ENCODE data around the gene CAMK1.

Gene CAMK1

DNA sequence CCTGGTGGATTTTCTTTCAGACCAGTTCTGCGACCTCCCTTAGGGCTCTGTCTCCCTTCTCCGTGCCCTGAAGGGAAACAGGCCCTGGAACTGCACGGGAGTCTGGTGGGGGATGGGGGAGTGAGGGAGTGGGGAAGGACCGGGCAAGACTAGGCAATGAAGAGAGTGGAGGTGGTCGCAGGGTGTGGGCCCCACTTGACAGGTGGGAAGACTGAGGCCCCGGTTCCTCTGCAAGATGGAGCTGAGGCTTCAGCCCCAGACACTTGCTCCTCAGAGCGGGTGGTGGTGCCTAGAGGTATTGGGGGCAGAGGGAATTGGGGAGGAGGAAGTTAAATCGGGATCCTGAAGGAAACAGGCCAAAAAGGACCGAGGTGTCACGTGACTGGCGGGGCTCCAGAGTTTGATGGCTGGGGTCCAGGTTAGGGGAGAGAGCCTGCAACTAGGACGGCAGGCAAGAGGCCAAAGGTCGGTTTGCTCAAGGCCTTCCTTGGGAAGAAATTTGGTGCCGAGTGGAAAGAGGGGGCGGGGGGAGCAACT lies 597 bp upstream of the CAMK1 start:
- DNase-seq: no peak

DNA sequence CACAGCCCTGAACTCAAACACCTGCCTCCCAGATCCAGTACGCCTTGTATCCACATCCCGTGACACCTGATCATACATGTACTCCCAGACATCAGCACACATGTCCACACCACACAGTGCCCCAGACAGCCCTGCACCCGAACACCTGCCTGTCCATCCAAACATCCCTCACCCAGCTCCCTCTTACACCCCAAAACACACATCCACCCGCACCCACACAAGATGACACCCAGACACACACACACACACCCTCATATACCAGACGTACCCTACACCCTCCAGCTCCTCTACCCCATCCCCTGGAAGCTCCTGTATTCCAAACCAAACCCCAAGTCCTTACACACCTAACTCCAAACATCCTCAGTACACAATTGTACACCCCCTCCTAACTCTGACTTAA lies 735 bp downstream of the CAMK1 start:
- no peak for DNase-seq

DNA sequence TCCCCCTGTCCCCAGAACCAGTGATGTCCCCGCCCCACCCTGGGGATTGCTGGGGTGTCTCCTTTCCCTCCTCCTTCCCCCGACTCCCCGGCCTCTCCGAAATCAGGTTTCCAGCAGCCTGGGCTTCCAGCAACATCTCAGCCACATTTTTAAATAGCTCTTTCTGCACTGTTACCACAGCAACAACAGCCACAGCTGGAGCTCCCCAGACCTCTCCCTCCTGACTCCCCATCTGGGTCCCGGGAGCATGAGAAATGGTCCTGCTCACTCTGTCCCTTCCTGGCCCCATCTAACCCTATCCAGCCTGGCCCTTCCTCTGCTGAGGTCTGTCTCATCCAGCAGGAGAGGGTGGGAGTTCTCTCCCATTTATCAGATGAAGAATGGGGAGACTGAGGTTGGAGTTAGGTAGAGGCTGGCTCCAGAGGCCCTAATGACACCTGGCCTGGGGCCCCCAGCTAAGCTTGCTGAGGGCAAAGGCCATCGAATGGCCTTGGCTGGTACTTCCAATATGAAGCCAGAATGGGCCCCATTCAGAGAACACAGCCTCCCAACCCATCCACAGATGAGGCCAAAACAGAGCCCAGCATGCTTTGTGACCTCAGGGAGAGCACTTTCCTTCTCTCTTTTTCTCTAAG lies 1.5 kb downstream of the CAMK1 start:
- DNase-seq: no peak

DNA sequence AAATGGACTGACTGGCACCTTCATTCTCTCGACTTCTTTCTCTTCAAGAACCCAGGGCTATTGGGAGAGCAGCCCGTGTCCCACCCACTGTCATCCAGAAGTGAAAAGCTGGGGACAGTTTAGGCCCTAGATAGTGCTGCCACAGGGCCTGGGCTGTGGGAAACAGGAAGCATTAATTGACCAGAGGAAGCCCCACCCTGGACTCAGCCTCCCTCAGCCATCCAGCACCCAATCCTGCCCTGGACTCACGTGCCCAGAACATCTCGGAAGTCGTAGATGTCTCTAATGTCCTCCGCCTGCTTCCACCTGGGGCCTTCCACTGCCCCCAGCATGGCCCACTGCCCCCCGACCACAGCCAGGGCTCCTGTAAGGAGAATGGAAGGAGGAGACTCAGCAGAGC lies 2.3 kb downstream of the CAMK1 start:
- DNase-seq: no peak

DNA sequence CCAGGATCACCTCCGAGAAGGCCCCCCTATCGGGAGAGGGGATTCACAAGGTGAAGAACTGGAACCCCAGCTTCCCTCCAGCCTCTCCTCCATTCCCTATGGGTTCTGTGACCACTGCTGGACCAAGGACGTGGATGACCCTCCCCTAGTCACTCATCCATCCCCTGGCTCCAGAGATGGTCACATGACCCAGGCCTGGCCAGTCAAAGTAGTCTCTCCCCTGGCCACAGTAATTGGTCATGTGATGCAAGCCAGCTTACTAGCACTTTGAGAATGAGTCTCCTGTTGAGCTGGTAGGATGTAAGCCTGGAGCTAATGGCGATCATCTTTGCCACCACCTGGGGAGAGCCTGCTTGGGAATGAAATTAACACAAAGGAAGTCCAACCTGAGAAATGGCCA lies 3.9 kb downstream of the CAMK1 start:
- no peak for DNase-seq

DNA sequence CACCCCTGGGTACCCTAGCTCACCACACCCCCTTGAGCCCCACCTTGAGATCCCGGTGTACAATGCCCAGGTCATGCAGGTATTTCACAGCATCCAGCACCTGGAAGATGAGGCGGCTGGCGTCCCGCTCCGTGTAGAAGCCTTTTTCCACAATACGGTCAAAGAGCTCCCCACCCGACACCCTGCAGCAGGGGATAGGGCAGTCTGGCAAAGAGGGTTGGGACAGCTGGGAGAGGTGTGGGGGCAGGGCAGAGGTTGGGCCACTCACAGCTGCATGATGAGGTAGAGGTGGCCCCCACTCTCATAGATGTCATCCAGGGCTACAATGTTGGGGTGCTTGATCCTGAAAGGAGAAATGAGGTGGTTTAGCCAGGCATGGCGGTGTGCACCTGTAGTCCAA lies 6.9 kb downstream of the CAMK1 start:
- DNase-seq: no peak

DNA sequence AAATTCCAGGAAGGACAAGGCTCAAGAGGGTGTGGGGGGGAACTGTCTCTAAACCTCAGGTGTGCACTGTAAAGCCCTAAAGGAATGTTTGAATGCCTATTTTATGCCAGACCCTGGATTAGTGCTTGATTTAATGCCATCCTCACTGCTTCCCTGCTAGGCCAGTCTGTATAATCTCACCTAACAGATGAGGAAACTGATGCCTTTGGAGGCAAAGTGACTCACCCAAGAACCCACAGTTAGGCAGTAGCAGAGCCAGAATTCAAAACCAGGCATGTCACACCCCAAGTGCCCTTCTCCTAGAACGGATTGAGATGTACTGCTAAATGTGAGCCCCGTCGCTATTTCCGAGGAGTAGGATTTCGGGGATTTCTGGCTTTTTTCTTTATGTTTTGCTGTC lies 7.8 kb downstream of the CAMK1 start:
- no peak for DNase-seq

DNA sequence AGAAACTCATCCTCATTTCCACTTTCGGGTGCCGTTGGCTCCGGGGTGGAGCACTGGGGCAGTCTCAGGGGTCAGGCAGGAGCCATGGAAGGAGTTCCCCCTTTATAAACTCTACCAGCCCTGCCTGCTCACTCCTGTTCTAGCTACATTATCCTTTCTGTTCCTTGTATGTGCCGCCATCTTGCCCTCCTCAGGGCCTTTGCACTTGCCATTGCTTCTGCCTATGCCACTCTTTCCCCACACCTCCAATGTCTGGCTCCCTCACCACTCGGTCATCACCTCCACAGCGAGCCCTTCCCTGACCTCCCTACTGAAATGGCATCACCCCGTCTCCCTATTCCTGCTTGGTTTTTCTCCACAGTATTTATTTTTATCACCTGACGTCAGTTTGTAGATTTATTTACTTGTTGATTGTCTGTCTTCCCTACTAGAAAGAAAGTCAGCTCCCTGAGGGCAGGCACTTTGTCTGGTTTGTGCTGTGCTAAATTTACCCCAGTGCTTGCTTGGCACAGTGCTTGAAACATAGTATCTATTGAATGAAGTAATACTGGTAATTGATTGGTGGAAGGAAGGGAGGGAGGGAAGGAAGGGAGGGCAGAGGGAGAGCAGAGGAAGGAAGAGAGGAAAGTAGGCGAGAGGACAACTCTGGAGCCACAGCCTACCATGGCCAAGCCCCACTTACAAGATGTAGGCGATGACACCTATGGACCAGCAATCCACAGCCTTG lies 8.8 kb downstream of the CAMK1 start:
- no peak for DNase-seq

DNA sequence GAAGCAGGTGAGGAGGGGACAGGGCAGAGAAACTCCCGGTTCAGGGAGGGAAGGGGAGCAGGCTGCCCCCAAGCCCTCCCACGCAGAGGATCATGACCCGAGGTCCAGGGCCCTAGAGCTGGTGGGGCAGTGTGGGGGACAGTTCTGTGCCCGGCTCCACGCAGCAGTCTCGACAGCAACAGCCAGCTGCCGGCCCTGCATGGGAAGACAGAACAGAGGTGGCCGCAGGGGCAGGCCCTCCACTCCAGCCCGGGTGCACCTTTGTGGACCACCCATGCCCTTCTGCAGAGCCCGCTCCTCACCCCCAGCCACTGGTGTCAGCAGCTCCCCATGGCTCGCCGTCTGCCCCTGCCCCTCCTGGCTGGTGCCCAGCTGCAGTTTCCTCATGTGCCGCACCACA lies 12.3 kb downstream of the CAMK1 start:
- DNase-seq: no peak

DNA sequence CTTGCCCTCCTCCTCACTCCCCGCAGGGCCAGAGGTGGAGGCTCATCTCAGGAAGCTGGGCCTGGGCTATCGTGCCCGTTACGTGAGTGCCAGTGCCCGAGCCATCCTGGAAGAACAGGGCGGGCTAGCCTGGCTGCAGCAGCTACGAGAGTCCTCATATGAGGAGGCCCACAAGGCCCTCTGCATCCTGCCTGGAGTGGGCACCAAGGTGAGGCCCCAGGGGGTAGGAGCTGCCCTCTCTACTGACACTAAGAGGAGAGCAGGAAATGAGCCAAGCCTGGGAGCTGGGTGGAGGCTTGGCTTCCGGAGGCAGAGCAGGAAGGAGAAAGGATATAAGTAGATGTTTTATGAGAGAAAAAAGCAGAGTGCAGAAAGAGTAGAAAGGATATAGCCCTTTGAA lies 15.1 kb downstream of the CAMK1 start:
- DNase-seq: no peak

DNA sequence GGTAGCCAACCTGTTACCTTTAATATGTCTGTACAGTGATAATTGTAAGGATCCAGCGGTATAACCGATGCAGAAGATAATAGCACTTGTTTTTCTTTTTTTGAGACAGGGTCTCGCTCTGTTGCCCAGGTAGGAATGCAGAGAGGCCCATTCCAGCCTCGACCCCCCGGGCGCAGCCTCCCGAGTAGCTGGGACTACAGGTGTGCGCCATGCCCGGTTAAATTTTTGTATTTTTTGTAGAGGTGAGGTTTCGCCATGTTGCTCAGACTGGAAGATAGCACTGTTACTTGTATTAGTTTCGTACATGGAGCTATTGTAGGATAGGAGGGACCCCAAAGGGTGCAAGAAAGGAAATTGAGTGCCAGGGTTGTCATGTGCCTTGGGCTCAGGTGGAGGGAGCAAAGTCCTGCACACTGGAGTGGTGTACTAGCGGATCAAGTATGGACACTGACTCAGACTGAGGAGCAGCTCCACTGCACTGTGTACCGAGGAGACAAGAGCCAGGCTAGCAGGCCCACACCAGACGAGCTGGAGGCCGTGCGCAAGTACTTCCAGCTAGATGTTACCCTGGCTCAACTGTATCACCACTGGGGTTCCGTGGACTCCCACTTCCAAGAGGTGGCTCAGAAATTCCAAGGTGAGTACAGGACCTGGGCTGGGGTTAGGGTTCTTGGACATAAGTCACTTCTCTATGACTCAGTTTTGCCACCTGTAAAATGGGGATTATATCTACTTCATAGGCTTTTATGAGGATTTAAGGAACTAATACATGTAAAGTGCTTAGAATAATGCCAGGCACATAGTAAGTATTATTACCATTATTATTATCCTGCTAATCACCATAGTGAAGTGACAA lies 19.0 kb downstream of the CAMK1 start:
- DNase-seq: no peak

DNA sequence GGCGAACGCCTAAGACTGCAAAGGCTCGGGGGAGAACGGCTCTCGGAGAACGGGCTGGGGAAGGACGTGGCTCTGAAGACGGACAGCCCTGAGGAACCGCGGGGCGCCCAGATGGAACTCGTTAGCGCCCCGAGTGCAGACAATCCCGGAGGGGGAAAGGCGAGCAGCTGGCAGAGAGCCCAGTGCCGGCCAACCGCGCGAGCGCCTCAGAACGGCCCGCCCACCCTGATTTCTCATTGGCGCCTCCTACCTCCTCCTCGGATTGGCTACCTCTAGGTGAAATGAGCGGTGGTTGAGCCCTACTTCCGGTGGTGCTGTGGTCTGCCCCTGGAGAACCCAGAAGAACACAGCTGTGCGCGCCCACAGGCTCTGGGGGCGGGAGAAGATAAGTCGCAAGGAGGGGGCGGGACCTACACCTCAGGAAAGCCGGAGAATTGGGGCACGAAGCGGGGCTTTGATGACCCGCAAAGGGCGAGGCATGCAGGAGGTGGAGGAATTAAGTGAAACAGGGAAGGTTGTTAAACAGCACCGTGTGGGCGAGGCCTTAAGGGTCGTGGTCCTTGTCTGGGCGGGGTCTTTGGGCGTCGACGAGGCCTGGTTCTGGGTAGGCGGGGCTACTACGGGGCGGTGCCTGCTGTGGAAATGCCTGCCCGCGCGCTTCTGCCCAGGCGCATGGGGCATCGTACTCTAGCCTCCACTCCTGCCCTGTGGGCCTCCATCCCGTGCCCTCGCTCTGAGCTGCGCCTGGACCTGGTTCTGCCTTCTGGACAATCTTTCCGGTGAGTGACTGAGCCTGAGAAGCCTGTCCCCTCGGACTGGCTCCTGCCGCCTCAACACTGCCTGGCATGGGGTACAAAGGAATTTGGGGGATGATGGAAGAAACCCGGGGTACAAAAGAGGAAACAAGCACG lies 19.8 kb downstream of the CAMK1 start, which contains the start of gene OGG1:
Gene OGG1 (plus strand): TSS at position 308 of the 911 bp plus-strand sequence. CDS start 335 bp downstream, at position 643.
- peak; percentile 89 for DNase-seq

DNA sequence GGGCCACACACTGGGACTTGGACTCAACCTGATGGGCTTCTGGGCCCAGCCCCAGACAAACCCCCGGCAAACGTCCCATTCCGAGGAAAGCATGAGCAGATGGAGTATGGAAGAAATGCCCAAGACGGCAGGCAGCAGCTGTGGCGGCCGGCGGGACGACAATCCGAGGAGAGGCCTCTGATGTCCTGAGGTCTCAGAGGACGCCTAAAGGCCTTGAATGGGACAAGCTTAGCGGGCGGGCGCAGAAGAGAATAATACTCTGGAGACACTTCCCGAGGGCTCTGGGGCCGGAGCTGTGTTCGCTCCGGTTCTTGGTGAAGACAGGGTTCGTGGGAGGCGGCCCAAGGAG lies 20.5 kb downstream of the CAMK1 start:
- no peak for DNase-seq

DNA sequence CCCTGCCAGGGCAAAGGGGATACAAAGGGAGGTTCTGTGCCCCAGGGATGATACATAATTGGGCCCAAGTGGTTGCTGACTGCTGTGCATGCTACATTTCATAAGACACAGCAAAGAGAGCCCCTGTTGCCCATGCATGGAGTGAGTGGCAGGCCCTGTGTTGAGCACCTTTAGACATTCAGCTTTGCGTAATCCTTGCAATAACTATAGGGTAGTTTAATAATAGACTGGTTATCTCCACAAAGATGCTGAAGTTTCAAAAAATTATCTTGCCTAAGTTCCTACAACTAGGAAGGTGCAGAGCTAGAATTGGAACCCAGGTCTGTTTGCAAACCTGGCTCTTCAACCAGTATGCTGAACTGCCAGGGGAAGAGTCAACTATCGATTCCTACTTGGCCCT lies 21.7 kb downstream of the CAMK1 start:
- no peak for DNase-seq

DNA sequence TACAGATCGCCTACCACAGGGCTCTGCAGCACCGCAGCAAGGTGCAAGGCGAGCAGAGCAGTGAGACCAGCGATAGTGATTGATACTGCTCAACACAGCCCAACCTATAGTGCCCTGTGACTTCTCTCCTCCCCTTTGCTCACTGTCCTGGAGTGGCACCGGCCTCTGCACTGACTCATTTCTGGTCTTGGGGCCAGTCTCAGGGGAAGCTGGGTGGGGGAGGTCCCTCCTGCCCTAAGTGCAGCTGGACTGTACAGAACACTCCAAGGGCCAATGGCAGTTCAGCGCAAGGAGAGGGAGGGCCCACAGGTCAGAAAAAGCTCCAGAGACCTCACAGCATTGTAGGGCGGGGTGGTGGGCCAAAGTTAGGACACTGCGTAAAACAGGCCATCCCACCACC lies 22.5 kb downstream of the CAMK1 start:
- DNase-seq: no peak

DNA sequence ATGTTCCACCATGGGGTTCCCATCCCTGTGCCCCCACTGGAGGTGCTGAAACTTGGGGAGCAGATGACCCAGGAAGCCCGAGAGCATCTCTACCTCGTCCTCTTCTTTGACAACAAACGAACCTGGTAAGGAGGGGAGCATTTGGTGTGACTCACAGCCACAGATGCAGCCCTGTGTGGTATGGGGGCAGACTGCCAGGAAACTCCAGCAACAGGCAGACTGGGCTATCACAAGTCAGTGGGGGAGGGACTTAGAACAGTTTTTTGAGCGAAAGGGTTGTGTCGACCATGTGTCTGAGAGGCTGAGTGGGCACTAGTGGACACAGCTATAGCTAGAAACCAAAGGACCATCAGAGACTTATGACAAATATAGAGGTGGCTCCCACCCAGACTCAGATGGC lies 23.4 kb downstream of the CAMK1 start:
- DNase-seq: no peak

DNA sequence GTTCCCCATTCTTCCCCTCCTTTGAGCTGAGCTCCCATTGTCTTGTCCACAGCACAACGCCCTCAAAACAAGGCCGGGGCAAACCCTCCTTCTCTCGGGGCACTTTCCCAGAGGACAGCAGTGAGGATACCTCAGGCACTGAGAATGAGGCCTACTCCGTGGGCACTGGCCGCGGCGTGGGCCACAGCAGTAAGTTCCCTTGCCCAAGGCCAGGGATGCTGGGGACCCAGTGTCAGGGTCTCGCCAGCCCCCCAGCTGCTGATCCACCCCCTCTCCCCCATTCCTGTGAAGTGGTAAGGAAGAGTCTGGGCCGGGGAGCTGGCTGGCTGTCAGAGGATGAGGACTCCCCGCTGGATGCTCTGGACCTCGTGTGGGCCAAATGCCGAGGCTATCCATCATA lies 24.2 kb downstream of the CAMK1 start:
- no peak for DNase-seq

DNA sequence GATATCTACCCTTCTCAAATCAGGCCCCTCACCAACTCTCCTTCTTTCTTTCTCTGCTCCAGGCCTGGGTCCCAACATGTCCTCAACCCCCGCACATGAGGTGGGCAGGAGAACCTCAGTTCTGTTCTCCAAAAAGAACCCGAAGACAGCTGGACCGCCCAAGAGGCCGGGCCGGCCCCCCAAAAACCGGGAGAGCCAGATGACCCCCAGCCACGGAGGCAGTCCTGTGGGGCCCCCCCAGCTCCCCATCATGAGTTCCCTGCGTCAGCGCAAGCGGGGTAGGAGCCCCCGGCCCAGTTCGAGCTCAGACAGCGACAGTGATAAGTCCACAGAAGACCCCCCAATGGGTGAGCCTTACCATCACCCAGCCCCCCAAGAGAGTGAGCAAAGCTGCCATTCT lies 25.6 kb downstream of the CAMK1 start:
- DNase-seq: no peak

DNA sequence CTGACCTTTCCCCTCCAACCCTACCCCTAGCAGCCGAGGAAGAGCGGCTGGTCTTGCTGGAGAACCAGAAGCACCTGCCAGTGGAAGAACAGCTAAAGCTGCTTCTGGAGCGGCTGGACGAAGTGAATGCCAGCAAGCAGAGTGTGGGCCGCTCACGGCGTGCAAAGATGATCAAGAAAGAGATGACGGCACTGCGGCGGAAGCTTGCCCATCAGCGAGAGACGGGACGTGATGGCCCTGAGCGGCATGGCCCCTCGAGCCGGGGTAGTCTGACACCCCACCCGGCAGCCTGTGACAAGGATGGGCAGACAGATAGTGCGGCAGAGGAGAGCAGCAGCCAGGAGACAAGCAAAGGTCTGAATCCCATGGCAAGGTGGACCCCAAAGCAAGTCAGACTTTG lies 26.2 kb downstream of the CAMK1 start:
- DNase-seq: no peak

DNA sequence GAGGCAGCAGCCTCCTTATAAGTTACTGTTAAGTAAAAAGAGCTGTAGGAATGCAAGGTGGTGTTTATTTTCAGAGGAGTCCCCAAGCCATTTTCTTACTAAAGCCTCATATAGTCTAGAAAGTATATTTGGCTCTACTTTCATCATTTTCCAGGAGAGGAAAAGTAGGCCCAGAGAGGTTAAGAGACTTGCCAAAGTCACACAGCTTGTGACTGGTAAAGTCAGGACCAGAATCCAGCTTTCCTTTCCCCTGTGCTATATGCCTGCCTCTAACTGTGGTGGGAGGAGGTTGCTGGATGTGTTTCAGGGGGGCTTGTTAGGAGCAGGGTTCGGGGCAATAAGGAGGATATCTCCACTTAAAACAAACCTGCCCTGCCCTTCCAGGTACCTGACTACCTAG lies 27.2 kb downstream of the CAMK1 start:
- no peak for DNase-seq

DNA sequence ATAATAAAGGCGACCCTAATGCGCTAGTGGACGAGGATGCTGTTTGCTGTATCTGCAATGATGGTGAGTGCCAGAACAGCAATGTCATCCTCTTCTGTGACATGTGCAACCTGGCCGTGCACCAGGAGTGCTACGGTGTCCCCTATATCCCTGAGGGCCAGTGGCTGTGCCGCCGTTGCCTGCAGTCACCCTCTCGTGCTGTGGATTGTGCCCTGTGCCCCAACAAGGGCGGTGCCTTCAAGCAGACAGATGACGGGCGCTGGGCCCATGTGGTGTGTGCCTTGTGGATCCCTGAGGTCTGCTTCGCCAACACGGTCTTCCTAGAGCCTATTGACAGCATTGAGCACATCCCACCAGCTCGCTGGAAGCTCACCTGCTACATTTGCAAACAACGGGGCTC lies 30.6 kb downstream of the CAMK1 start:
- DNase-seq: no peak

DNA sequence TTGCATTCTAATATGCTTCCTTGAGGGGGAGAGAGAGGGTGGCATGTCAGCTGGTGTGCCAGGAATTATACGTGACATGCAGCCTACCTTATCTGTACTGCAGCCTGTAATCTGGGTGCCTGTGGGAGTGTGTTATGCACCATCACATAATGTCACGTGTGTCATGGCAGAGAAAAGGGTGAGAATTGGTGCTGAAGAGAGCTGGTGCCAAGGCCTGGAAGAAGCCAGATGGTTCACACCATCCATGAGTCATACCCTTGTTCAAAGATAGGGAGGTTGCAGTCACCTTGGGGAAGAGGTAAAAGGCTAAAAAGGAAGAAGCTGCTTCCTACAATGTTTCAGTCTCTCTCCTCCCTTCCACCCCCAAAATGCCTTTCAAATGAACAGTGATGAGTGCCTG lies 32.9 kb downstream of the CAMK1 start:
- no peak for DNase-seq

DNA sequence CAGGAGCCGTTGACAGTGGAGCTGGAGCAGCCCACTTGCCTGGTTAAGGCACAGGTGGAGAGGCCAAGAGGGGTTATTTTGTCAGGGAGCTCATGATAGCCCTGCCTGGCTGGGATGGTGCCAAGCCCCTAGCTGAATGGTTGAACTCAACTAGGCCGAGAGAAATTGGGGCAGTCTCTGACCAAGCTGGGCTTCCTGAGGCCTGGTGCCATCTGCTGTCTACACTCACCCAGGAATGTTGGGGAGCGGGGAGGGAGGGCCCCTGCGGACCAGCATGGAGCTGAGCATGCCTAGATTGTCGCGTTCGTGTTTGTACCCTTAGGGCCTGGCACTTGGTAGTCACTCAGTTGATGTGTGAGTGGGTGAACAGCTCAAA lies 37.0 kb downstream of the CAMK1 start:
- no peak for DNase-seq

All from NCI-H1105 (cell line).